ENCODE results near the gene VSX1.

GRCh38 chr20:25031241-25031640, 50.7 kb downstream of the VSX1 start:
- TF ChIP-seq, protein P1, sequence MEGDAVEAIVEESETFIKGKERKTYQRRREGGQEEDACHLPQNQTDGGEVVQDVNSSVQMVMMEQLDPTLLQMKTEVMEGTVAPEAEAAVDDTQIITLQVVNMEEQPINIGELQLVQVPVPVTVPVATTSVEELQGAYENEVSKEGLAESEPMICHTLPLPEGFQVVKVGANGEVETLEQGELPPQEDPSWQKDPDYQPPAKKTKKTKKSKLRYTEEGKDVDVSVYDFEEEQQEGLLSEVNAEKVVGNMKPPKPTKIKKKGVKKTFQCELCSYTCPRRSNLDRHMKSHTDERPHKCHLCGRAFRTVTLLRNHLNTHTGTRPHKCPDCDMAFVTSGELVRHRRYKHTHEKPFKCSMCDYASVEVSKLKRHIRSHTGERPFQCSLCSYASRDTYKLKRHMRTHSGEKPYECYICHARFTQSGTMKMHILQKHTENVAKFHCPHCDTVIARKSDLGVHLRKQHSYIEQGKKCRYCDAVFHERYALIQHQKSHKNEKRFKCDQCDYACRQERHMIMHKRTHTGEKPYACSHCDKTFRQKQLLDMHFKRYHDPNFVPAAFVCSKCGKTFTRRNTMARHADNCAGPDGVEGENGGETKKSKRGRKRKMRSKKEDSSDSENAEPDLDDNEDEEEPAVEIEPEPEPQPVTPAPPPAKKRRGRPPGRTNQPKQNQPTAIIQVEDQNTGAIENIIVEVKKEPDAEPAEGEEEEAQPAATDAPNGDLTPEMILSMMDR (IDR thresholded peaks at IDR 0.05): no peak
- TF ChIP-seq EP300 (IDR thresholded peaks at IDR 0.05) (no peak), POLR2A (IDR thresholded peaks at IDR 0.05) (no peak)

All from ovary (tissue), 3 donors.